Measurements from ENCODE around the gene NCOA5. TPM values are rescaled to one million over a fixed set of nuclear protein-coding genes. Genes with fewer than 3 reads are reported as not detected.
A peak's percentile ranks its signal among the peaks of the same experiment; 100 is the strongest.

Gene NCOA5
- total RNA-seq, 2 experiments from 2014 or later, result 9.7 to 10.5 TPM

DNA sequence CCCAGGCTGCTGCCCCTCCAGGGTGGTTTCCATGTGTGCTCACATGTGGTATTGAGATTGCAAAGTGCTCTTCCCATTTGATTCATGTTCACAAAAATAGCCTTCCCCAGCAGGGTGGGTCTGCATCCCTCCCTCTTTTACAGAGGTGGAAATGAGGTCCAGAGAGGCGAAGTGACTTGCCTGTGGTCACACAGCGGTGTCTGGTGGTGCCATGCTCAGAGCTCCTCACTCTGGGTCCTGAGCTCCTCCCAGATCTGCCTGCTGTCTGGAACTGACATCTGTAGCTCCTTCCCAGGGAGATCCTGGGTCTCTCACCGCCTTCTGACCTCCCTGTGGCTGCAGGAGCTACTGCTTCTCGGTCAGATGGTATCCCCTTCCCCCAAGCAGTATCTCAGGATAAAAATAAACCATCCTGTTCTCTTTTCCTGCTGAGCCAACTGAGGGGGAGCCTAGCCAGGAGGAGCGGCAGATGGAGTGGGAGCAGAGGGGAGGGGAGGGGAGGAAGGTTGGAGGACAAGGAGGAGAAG is 40.3 kb upstream of the NCOA5 start:
- Histone ChIP-seq H3K4me1 (ENCODE audit: insufficient read depth, low read length) (no peaks in the 10 kb centered on the region), H3K4me3 (ENCODE audit: low read length) (no peak overlapping the region), H3K27me3 (ENCODE audit: control insufficient read depth in 1 of 2, insufficient read depth in 2 of 2, low read length in 2 of 2) (peaks cover 12 to 26% of the 10 kb centered on the region in 2 experiments), H3K27ac (ENCODE audit: low read depth in 1 of 2, low read length in 2 of 2) (no peak overlapping the region), H3K36me3 (ENCODE audit: insufficient read depth, low read length) (no peaks in the 10 kb centered on the region), H3K9me3 (ENCODE audit: control insufficient read depth in 1 of 2, insufficient read depth in 1 of 2, low read length in 2 of 2) (no peaks in the 10 kb centered on the region)
- Mint-ChIP-seq H3K4me3 (no peak overlapping the region), H3K9me3 (no peaks in the 10 kb centered on the region), H3K27ac (no peak overlapping the region), H3K36me3 (ENCODE audit: low read depth) (peaks cover 4% of the 10 kb centered on the region), H3K27me3 (peaks cover 52% of the 10 kb centered on the region), H3K4me1 (ENCODE audit: low read depth) (no peaks in the 10 kb centered on the region)
- DNase-seq (no peak), ATAC-seq (ENCODE audit: poor library complexity) (no peak)
- TF ChIP-seq, protein P1, sequence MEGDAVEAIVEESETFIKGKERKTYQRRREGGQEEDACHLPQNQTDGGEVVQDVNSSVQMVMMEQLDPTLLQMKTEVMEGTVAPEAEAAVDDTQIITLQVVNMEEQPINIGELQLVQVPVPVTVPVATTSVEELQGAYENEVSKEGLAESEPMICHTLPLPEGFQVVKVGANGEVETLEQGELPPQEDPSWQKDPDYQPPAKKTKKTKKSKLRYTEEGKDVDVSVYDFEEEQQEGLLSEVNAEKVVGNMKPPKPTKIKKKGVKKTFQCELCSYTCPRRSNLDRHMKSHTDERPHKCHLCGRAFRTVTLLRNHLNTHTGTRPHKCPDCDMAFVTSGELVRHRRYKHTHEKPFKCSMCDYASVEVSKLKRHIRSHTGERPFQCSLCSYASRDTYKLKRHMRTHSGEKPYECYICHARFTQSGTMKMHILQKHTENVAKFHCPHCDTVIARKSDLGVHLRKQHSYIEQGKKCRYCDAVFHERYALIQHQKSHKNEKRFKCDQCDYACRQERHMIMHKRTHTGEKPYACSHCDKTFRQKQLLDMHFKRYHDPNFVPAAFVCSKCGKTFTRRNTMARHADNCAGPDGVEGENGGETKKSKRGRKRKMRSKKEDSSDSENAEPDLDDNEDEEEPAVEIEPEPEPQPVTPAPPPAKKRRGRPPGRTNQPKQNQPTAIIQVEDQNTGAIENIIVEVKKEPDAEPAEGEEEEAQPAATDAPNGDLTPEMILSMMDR (IDR thresholded peaks at IDR 0.05), result no peak
- ChIA-PET POLR2A (no interaction called here), CTCF (interaction anchor here (0.8 kb wide), 1 partner anchor 219 kb away, joined by 3 read pairs; no protein-coding TSS in a partner anchor)
- intact Hi-C loops (cut with DNase I, micrococcal nuclease), result loop anchor here in 1 of 2 experiments (5.0 kb wide), 1 partner anchor 552 kb away; no protein-coding TSS in a partner anchor

GRCh38 chr20:46128310-46129151 is 38.8 kb upstream of the NCOA5 start:
- Histone ChIP-seq H3K27me3 (ENCODE audit: control insufficient read depth in 1 of 2, insufficient read depth in 2 of 2, low read length in 2 of 2) (peaks cover 12 to 20% of the 10 kb centered on the region in 2 experiments), H3K4me3 (ENCODE audit: low read length) (no peak overlapping the region), H3K27ac (ENCODE audit: low read depth in 1 of 2, low read length in 2 of 2) (no peak overlapping the region), H3K9me3 (ENCODE audit: control insufficient read depth in 1 of 2, insufficient read depth in 1 of 2, low read length in 2 of 2) (no peaks in the 10 kb centered on the region), H3K36me3 (ENCODE audit: insufficient read depth, low read length) (no peaks in the 10 kb centered on the region), H3K4me1 (ENCODE audit: insufficient read depth, low read length) (no peaks in the 10 kb centered on the region)
- H3K27ac Mint-ChIP-seq, result no peak overlapping the region
- ATAC-seq (ENCODE audit: poor library complexity) (no peak), DNase-seq (peak in 2 of 14 experiments; percentile 16 to 28)
- H3K4me3 Mint-ChIP-seq, result no peak overlapping the region
- H3K9me3 Mint-ChIP-seq, result no peaks in the 10 kb centered on the region
- TF ChIP-seq, protein P1 (IDR thresholded peaks at IDR 0.05), result no peak
- ChIA-PET CTCF (interaction anchor here (0.7 kb wide), 1 partner anchor 47 kb away, joined by 3 read pairs; no protein-coding TSS in a partner anchor), POLR2A (no interaction called here)
- H3K36me3 Mint-ChIP-seq (ENCODE audit: low read depth), result peaks cover 4% of the 10 kb centered on the region
- intact Hi-C loops (cut with DNase I, micrococcal nuclease), result no loop called here
- H3K4me1 Mint-ChIP-seq (ENCODE audit: low read depth), result no peaks in the 10 kb centered on the region
- peaks cover 45% of the 10 kb centered on the region for H3K27me3 Mint-ChIP-seq

GRCh38 chr20:46127396-46128010 is 37.7 kb upstream of the NCOA5 start:
- H3K27me3 ChIP-seq (ENCODE audit: control insufficient read depth in 1 of 2, insufficient read depth in 2 of 2, low read length in 2 of 2), result peaks cover 9 to 15% of the 10 kb centered on the region in 2 experiments
- TF ChIP-seq, protein P1 (IDR thresholded peaks at IDR 0.05), result no peak
- no peak overlapping the region for H3K4me3 Mint-ChIP-seq
- H3K4me1 Mint-ChIP-seq (ENCODE audit: low read depth), result no peaks in the 10 kb centered on the region
- no peak overlapping the region for H3K27ac Mint-ChIP-seq
- no peaks in the 10 kb centered on the region for H3K36me3 ChIP-seq (ENCODE audit: insufficient read depth, low read length)
- H3K9me3 ChIP-seq (ENCODE audit: control insufficient read depth in 1 of 2, insufficient read depth in 1 of 2, low read length in 2 of 2), result no peaks in the 10 kb centered on the region
- no peak overlapping the region for H3K27ac ChIP-seq (ENCODE audit: low read depth in 1 of 2, low read length in 2 of 2)
- ChIA-PET POLR2A (no interaction called here), CTCF (no interaction called here)
- no peak for DNase-seq
- no peaks in the 10 kb centered on the region for H3K4me1 ChIP-seq (ENCODE audit: insufficient read depth, low read length)
- H3K9me3 Mint-ChIP-seq, result no peaks in the 10 kb centered on the region
- no peak overlapping the region for H3K4me3 ChIP-seq (ENCODE audit: low read length)
- H3K27me3 Mint-ChIP-seq, result peaks cover 43% of the 10 kb centered on the region
- intact Hi-C loops (cut with DNase I, micrococcal nuclease), result no loop called here
- ATAC-seq (ENCODE audit: poor library complexity), result no peak
- H3K36me3 Mint-ChIP-seq (ENCODE audit: low read depth), result peaks cover 4% of the 10 kb centered on the region
